ENCODE results near the gene TCF23. TPM values are rescaled to one million over a fixed set of nuclear protein-coding genes. Genes with fewer than 3 reads are reported as not detected.

The TCF23 gene
- total RNA-seq, 1 experiment from 2014 or later: 0.13 TPM

DNA sequence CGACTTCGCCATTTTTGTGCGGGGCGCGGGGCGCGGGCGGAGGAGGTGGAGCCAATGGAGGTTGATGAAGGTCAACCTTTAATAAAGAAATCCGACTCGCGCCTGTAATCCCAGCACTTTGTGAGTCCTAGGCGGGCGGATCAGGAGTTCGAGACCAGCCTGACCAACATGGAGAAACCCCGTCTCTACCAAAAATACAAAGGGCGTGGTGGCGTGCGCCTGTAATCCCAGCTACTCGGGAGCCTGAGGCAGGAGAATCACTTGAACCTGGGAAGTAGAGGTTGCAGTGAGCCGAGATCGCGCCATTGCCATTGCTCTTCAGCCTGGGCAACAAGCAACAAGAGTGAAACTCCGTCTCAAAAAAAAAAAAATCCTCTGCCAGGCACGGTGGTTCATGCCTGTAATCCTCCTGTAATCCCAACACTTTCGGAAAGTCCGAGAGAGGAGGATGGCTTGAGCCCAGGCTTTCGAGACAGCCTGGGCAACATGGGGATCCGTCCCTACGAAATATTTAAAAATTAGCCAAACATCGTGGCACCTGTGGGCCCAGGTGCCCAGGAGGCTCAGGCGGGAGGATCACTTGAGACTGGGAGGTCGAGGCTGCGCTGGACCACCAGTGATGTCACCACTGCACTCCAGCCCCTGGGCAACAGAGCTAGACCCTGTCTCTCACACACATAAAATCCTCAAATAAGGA lies 13.9 kb upstream of the TCF23 start:
- POLR2A ChIA-PET: interaction anchor here (1.3 to 1.7 kb wide), 8 partner anchors 11 to 113 kb away, joined by 3 to 9 read pairs (median 4); partner anchors contain the start of genes ABHD1, CAD and CGREF1
- peaks cover 21% of the 10 kb centered on the region for H3K36me3 Mint-ChIP-seq
- peak overlapping the region; percentile 84 for H3K27ac Mint-ChIP-seq

More for the DNA sequence above, 13.9 kb upstream of the TCF23 start:
- Mint-ChIP-seq H3K4me3 (peak overlapping the region; percentile 90), H3K27me3 (ENCODE audit: low read depth) (peaks cover 5% of the 10 kb centered on the region), H3K4me1 (peaks cover 14% of the 10 kb centered on the region), H3K9me3 (no peaks in the 10 kb centered on the region)
- CTCF ChIA-PET: interaction anchor here (0.6 to 3.3 kb wide), 17 partner anchors 10 to 145 kb away, joined by 3 to 50 read pairs (median 9); partner anchors contain the start of genes ABHD1, CGREF1, OST4 and TCF23
- DNase-seq (ENCODE audit: low spot score): no peak
- no peak for ATAC-seq
- TF ChIP-seq, protein P1, sequence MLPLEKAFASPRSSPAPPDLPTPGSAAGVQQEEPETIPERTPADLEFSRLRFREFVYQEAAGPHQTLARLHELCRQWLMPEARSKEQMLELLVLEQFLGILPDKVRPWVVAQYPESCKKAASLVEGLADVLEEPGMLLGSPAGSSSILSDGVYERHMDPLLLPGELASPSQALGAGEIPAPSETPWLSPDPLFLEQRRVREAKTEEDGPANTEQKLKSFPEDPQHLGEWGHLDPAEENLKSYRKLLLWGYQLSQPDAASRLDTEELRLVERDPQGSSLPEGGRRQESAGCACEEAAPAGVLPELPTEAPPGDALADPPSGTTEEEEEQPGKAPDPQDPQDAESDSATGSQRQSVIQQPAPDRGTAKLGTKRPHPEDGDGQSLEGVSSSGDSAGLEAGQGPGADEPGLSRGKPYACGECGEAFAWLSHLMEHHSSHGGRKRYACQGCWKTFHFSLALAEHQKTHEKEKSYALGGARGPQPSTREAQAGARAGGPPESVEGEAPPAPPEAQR (CRISPR knock-in tag; IDR thresholded peaks at IDR 0.05): no peak
- TF ChIP-seq, protein P2, sequence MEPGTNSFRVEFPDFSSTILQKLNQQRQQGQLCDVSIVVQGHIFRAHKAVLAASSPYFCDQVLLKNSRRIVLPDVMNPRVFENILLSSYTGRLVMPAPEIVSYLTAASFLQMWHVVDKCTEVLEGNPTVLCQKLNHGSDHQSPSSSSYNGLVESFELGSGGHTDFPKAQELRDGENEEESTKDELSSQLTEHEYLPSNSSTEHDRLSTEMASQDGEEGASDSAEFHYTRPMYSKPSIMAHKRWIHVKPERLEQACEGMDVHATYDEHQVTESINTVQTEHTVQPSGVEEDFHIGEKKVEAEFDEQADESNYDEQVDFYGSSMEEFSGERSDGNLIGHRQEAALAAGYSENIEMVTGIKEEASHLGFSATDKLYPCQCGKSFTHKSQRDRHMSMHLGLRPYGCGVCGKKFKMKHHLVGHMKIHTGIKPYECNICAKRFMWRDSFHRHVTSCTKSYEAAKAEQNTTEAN (CRISPR knock-in tag; IDR thresholded peaks at IDR 0.05): no peak
- TF ChIP-seq SP1 (CRISPR knock-in tag; conservative IDR thresholded peaks at IDR 0.05) (no peak), TP53 (CRISPR knock-in tag; IDR thresholded peaks at IDR 0.05) (no peak), ZNF219 (CRISPR knock-in tag; IDR thresholded peaks at IDR 0.05; ENCODE audit: borderline replicate concordance) (no peak), NR2C2 (CRISPR knock-in tag; IDR thresholded peaks at IDR 0.05) (no peak), ZNF671 (CRISPR knock-in tag; IDR thresholded peaks at IDR 0.05) (no peak), ZNF121 (CRISPR knock-in tag; IDR thresholded peaks at IDR 0.05) (0 out of 2 replicates have a peak, but pooled peaks have one; percentile 54), SOX15 (CRISPR knock-in tag; IDR thresholded peaks at IDR 0.05) (no peak), FOXK1 (CRISPR knock-in tag; IDR thresholded peaks at IDR 0.05) (no peak), ESRRA (CRISPR knock-in tag; IDR thresholded peaks at IDR 0.05; ENCODE audit: borderline replicate concordance) (0 out of 2 replicates have a peak, but pooled peaks have one; percentile 51), FOXP1 (CRISPR knock-in tag; IDR thresholded peaks at IDR 0.05; ENCODE audit: borderline replicate concordance) (no peak), EMX1 (CRISPR knock-in tag; IDR thresholded peaks at IDR 0.05) (no peak), HMGA2 (CRISPR knock-in tag; IDR thresholded peaks at IDR 0.05) (no peak), ZNF138 (CRISPR knock-in tag; conservative IDR thresholded peaks at IDR 0.05) (no peak), ZNF423 (CRISPR knock-in tag; IDR thresholded peaks at IDR 0.05) (no peak)
- TF ChIP-seq, protein P3, sequence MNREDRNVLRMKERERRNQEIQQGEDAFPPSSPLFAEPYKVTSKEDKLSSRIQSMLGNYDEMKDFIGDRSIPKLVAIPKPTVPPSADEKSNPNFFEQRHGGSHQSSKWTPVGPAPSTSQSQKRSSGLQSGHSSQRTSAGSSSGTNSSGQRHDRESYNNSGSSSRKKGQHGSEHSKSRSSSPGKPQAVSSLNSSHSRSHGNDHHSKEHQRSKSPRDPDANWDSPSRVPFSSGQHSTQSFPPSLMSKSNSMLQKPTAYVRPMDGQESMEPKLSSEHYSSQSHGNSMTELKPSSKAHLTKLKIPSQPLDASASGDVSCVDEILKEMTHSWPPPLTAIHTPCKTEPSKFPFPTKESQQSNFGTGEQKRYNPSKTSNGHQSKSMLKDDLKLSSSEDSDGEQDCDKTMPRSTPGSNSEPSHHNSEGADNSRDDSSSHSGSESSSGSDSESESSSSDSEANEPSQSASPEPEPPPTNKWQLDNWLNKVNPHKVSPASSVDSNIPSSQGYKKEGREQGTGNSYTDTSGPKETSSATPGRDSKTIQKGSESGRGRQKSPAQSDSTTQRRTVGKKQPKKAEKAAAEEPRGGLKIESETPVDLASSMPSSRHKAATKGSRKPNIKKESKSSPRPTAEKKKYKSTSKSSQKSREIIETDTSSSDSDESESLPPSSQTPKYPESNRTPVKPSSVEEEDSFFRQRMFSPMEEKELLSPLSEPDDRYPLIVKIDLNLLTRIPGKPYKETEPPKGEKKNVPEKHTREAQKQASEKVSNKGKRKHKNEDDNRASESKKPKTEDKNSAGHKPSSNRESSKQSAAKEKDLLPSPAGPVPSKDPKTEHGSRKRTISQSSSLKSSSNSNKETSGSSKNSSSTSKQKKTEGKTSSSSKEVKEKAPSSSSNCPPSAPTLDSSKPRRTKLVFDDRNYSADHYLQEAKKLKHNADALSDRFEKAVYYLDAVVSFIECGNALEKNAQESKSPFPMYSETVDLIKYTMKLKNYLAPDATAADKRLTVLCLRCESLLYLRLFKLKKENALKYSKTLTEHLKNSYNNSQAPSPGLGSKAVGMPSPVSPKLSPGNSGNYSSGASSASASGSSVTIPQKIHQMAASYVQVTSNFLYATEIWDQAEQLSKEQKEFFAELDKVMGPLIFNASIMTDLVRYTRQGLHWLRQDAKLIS (CRISPR knock-in tag; IDR thresholded peaks at IDR 0.05; ENCODE audit: borderline replicate concordance): 0 out of 2 replicates have a peak, but pooled peaks have one; percentile 20
- TF ChIP-seq, protein P4, sequence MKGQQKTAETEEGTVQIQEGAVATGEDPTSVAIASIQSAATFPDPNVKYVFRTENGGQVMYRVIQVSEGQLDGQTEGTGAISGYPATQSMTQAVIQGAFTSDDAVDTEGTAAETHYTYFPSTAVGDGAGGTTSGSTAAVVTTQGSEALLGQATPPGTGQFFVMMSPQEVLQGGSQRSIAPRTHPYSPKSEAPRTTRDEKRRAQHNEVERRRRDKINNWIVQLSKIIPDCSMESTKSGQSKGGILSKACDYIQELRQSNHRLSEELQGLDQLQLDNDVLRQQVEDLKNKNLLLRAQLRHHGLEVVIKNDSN (CRISPR knock-in tag; IDR thresholded peaks at IDR 0.05): no peak
- TF ChIP-seq, protein P5, sequence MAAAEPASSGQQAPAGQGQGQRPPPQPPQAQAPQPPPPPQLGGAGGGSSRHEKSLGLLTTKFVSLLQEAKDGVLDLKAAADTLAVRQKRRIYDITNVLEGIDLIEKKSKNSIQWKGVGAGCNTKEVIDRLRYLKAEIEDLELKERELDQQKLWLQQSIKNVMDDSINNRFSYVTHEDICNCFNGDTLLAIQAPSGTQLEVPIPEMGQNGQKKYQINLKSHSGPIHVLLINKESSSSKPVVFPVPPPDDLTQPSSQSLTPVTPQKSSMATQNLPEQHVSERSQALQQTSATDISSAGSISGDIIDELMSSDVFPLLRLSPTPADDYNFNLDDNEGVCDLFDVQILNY (CRISPR knock-in tag; IDR thresholded peaks at IDR 0.05): 0 out of 2 replicates have a peak, but pooled peaks have one; percentile 27
- TF ChIP-seq, protein P6, sequence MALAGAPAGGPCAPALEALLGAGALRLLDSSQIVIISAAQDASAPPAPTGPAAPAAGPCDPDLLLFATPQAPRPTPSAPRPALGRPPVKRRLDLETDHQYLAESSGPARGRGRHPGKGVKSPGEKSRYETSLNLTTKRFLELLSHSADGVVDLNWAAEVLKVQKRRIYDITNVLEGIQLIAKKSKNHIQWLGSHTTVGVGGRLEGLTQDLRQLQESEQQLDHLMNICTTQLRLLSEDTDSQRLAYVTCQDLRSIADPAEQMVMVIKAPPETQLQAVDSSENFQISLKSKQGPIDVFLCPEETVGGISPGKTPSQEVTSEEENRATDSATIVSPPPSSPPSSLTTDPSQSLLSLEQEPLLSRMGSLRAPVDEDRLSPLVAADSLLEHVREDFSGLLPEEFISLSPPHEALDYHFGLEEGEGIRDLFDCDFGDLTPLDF (CRISPR knock-in tag; IDR thresholded peaks at IDR 0.05): no peak
